ENCODE measurements around the gene GNG3. TPM values are rescaled to one million over a fixed set of nuclear protein-coding genes. Genes with fewer than 3 reads are reported as not detected.

Gene GNG3
- total and polyA plus RNA-seq, 2 experiments from 2014 or later: 2.1 to 7.2 TPM

DNA sequence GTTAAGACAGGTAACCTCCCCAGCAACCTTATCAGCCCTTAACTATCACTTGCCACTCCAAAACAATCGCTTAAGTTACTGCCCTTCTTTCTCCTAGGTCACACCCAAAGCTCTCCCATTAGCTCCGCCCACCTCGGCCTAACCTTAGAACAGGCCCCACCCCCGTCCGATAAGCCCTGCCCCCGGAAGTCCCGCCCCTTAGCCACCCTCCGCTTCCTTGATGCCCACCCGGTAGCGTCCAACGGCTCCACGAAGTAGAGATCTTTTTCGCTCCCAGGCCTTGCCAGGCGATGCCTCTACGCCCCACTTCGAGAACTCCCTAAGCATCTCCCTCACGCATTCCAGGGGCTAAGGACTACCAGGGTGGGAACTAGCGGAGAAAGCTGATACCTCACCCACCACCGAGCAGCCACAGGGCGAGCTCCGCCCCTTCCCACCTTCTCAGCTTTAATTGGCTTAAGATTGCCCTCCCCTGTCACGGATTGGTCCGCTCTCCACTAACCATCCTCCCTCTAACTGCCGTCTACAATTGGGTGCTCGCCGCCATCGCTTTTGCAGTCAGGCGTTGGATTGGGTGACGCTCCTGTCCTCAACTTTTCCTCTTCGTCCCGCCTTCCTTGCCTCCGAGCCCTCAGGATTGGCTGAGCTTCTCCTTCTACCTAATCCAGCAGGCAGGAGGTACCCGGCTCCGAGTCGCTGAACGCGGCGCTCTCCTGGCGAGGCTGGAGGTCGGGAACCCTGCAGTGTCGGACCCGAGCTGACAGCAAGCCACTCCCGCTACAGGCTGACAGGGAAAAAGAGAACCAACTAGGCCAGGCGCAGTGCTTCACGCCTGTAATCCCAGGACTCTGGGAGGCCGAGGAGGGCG, 46.5 kb downstream of the GNG3 start, which contains the start of gene ZBTB3:
TSS of gene ZBTB3 (minus strand) at position 425 of the 868 bp plus-strand sequence. CDS start 496 bp downstream, outside the sequence.
- DNase-seq (ENCODE audit: low spot score) (peak; percentile 100), ATAC-seq (peak; percentile 91)
- TF ChIP-seq POLR2AphosphoS5 (IDR thresholded peaks at IDR 0.05; ENCODE audit: low read depth) (peak; percentile 93), EZH2phosphoT487 (IDR thresholded peaks at IDR 0.05; ENCODE audit: unreplicated experiment) (no peak), ETS1 (IDR thresholded peaks at IDR 0.05) (peak; percentile 52), CREB1 (CRISPR knock-in tag; IDR thresholded peaks at IDR 0.05; ENCODE audit: low read depth) (peak; percentile 46; the same call in 1 of the 2 replicates)
- peaks cover 30% of the 10 kb centered on the region for H3K4me1 ChIP-seq (ENCODE audit: insufficient read depth)
- Mint-ChIP-seq H3K36me3 (ENCODE audit: low read depth) (peaks cover 68% of the 10 kb centered on the region), H3K9me3 (peaks cover 2% of the 10 kb centered on the region; the same call in 1 of the 3 replicates), H3K27ac (peak within 1 kb of the TSS; percentile 97), H3K27me3 (ENCODE audit: insufficient read depth, low read depth, poor library complexity) (peaks cover 19% of the 10 kb centered on the region), H3K4me1 (peaks cover 25% of the 10 kb centered on the region), H3K4me3 (peak within 1 kb of the TSS; percentile 98)
- peak within 1 kb of the TSS; percentile 86 for H3K27ac ChIP-seq (ENCODE audit: low read depth)
- H4K20me1 ChIP-seq (replicated peaks; ENCODE audit: insufficient read depth): peaks cover 39% of the 10 kb centered on the region
- peak within 1 kb of the TSS; percentile 69 for H3K4me3 ChIP-seq
- H3K36me3 ChIP-seq (ENCODE audit: insufficient read depth): peaks cover 40% of the 10 kb centered on the region
- H3F3A ChIP-seq (replicated peaks; ENCODE audit: low read depth): peaks cover 42% of the 10 kb centered on the region
- H3K4me2 ChIP-seq: peak within 1 kb of the TSS; percentile 71
- H2AFZ ChIP-seq: no peak within 1 kb of the TSS
- no peaks in the 10 kb centered on the region for H3K9me2 ChIP-seq (ENCODE audit: insufficient read depth)
- H3K27me3 ChIP-seq (ENCODE audit: insufficient read depth): no peaks in the 10 kb centered on the region
- peaks cover 75% of the 10 kb centered on the region for H3K79me2 ChIP-seq (replicated peaks; ENCODE audit: insufficient read depth)

GRCh38 chr11:62755086-62755615, 47.7 kb downstream of the GNG3 start:
- Histone ChIP-seq H3K4me1 (ENCODE audit: insufficient read depth) (peaks cover 36% of the 10 kb centered on the region), H4K20me1 (replicated peaks; ENCODE audit: insufficient read depth) (peaks cover 29% of the 10 kb centered on the region), H3K36me3 (ENCODE audit: insufficient read depth) (peaks cover 33% of the 10 kb centered on the region), H3F3A (replicated peaks; ENCODE audit: low read depth) (peaks cover 39% of the 10 kb centered on the region), H2AFZ (no peak overlapping the region), H3K79me2 (replicated peaks; ENCODE audit: insufficient read depth) (peaks cover 63% of the 10 kb centered on the region), H3K9me2 (ENCODE audit: insufficient read depth) (no peaks in the 10 kb centered on the region), H3K27ac (ENCODE audit: low read depth) (peak overlapping the region; percentile 33), H3K4me3 (peak overlapping the region; percentile 40), H3K27me3 (ENCODE audit: insufficient read depth) (no peaks in the 10 kb centered on the region), H3K4me2 (peak overlapping the region; percentile 49)
- DNase-seq (ENCODE audit: low spot score): no peak
- ATAC-seq: no peak
- Mint-ChIP-seq H3K36me3 (ENCODE audit: low read depth) (peaks cover 57% of the 10 kb centered on the region), H3K9me3 (peaks cover 2% of the 10 kb centered on the region; the same call in 1 of the 3 replicates), H3K27me3 (ENCODE audit: insufficient read depth, low read depth, poor library complexity) (peaks cover 15% of the 10 kb centered on the region), H3K27ac (peak overlapping the region; percentile 31; the same call in 1 of the 2 replicates), H3K4me1 (peaks cover 26% of the 10 kb centered on the region), H3K4me3 (peak overlapping the region; percentile 98)
- no peak for TF ChIP-seq ZNF462 (CRISPR knock-in tag; IDR thresholded peaks at IDR 0.05)
- TF ChIP-seq EZH2 (IDR thresholded peaks at IDR 0.05; ENCODE audit: low read depth, unreplicated experiment): no peak
- TF ChIP-seq REST (IDR thresholded peaks at IDR 0.05; ENCODE audit: unreplicated experiment): no peak
- TF ChIP-seq CREB1 (CRISPR knock-in tag; IDR thresholded peaks at IDR 0.05; ENCODE audit: low read depth): no peak
- TF ChIP-seq ZNF114 (CRISPR knock-in tag; IDR thresholded peaks at IDR 0.05): no peak

Data from GM23338 (cell line).